Endothelial cell of umbilical vein (primary cell): Measurements from ENCODE around the gene CACTIN. TPM values are rescaled to one million over a fixed set of nuclear protein-coding genes. Genes with fewer than 3 reads are reported as not detected.

ENCODE experiments used
- BruUV-seq: library from RNA; stranded (reverse); fragments of 400-500 nt; replicated peaks from 2 replicates; lab custom pipeline; 2021; lab: Mats Ljungman, UMichigan
- CTCF ChIA-PET: fragments of 300-600, 350-600 bp; sonication (Branson Sonifier 250); formaldehyde crosslinking; loops from one replicate; lab custom pipeline; 2021; ENCODE audit warnings: antibody characterized with exemption, inconsistent platforms; lab: Charles Lee
- POLR2A ChIA-PET: fragments of 300-600, 350-600 bp; sonication (Branson Sonifier 250); formaldehyde crosslinking; loops from one replicate; lab custom pipeline; 2021; ENCODE audit warnings: antibody characterized with exemption, inconsistent platforms; lab: Charles Lee
- DNase-seq: peaks from one replicate; pipeline ENCODE4 v3.0.0-alpha.2; 2011; ENCODE audit warnings: low read depth, low spot score
- FAIRE-seq: peaks from 2 replicates; lab custom pipeline; 2011; peaks lifted over from hg19 to GRCh38; lab: Jason Lieb, UNC
- H2AFZ ChIP-seq: 2 replicates; pipeline ENCODE4 v1.6.0; 2012; ENCODE audit warnings: low read depth, low read length, control low read depth, inconsistent platforms
- H3K27ac ChIP-seq: 2 replicates; pipeline ENCODE4 v1.5.1; 2011; ENCODE audit warnings: low read depth, mild to moderate bottlenecking, control low read depth, low read length, moderate library complexity; ENCODE audit not compliant: insufficient read depth
- H3K27me3 ChIP-seq, 2 experiments: 2 replicates each; pipeline versions ENCODE4 v1.6.0 to v1.6.1; 2011; ENCODE audit warnings: low read length in 2 of 2, mixed read lengths in 1 of 2; ENCODE audit not compliant: control insufficient read depth in 2 of 2, insufficient read depth in 2 of 2
- H3K36me3 ChIP-seq, 2 experiments: 2 replicates in 1 of 2; 3 replicates in 1 of 2; pipeline ENCODE4 v1.5.1; 2011; ENCODE audit warnings: low read length in 2 of 2, mild to moderate bottlenecking in 1 of 2, moderate library complexity in 1 of 2; ENCODE audit not compliant: control insufficient read depth in 2 of 2, insufficient read depth in 2 of 2; ENCODE audit errors: extremely low read depth in 1 of 2
- H3K4me1 ChIP-seq: 3 replicates; pipeline ENCODE4 v1.5.1; 2011; ENCODE audit warnings: mild to moderate bottlenecking, low read length; ENCODE audit not compliant: control insufficient read depth, insufficient read depth; ENCODE audit errors: extremely low read depth
- H3K4me2 ChIP-seq: 2 replicates; pipeline ENCODE4 v1.6.1; 2011; ENCODE audit warnings: low read length, control low read depth, mixed read lengths; ENCODE audit not compliant: insufficient read depth
- H3K4me3 ChIP-seq, 3 experiments: fragments of 200-600 bp in 1 of 3; sonication (generic), shearing (Covaris generic) in 1 of 3; replicated peaks in 1 of 3; 2 replicates each; pipeline ENCODE4 v1.5.1; 2011 to 2016; ENCODE audit warnings: control low read depth in 3 of 3, low read length in 3 of 3, mild to moderate bottlenecking in 2 of 3, inconsistent platforms in 1 of 3, low read depth in 1 of 3, moderate library complexity in 1 of 3; ENCODE audit not compliant: insufficient read depth in 1 of 3
- H3K79me2 ChIP-seq: 2 replicates; pipeline ENCODE4 v1.6.0; 2012; ENCODE audit warnings: low read length, inconsistent platforms; ENCODE audit not compliant: control insufficient read depth, insufficient read depth
- H3K9ac ChIP-seq: replicated peaks from 2 replicates; pipeline ENCODE3; 2011; ENCODE audit warnings: low read length, control low read depth; ENCODE audit not compliant: insufficient read depth; ENCODE audit errors: extremely low read depth
- H3K9me1 ChIP-seq: replicated peaks from 3 replicates; pipeline ENCODE4 v1.6.0; 2011; ENCODE audit warnings: mild to moderate bottlenecking, low read length; ENCODE audit not compliant: control insufficient read depth, insufficient read depth; ENCODE audit errors: extremely low read depth
- H3K9me3 ChIP-seq: replicated peaks from 2 replicates; pipeline ENCODE4 v1.5.1; 2012; ENCODE audit warnings: low read length, inconsistent platforms; ENCODE audit not compliant: control insufficient read depth, insufficient read depth
- H4K20me1 ChIP-seq: replicated peaks from 2 replicates; pipeline ENCODE3; 2011; ENCODE audit warnings: mild to moderate bottlenecking, low read length; ENCODE audit not compliant: control insufficient read depth, insufficient read depth; ENCODE audit errors: extremely low read depth
- EZH2 ChIP-seq: IDR thresholded peaks from 2 replicates; pipeline ENCODE4 v1.6.1; 2012; ENCODE audit warnings: borderline replicate concordance, low read depth, mild to moderate bottlenecking, moderate library complexity, low read length, inconsistent platforms; ENCODE audit not compliant: severe bottlenecking
- GATA2 ChIP-seq: IDR thresholded peaks from 2 replicates; pipeline ENCODE4 v1.7.0; 2011; ENCODE audit warnings: low read depth, mild to moderate bottlenecking, moderate library complexity, mixed read lengths, low read length; ENCODE audit not compliant: insufficient read length, insufficient read depth
- JUN ChIP-seq: IDR thresholded peaks from 2 replicates; pipeline ENCODE4 v1.6.1; 2011; ENCODE audit warnings: borderline replicate concordance, low read depth; ENCODE audit not compliant: insufficient read length, insufficient read depth
- MYC ChIP-seq: IDR thresholded peaks from one replicate; pipeline ENCODE4 v1.6.1; 2011; ENCODE audit warnings: mild to moderate bottlenecking, low read depth, low read length
- POLR2A ChIP-seq: IDR thresholded peaks from 2 replicates; pipeline ENCODE4 v1.6.1; 2012; ENCODE audit warnings: low read depth, mild to moderate bottlenecking, control low read depth, low read length
- dilution Hi-C: fragments of 300-500 bp; cut with MboI; formaldehyde crosslinking; loops from one replicate; pipeline ENCODE4 v1.15.0; 2019; ENCODE audit warnings: low sequenced_read_pairs; ENCODE audit not compliant: extremely low pct_ligation_motif_present
- intact Hi-C: fragments of 100-400 bp; cut with micrococcal nuclease; formaldehyde crosslinking; loops from one replicate; pipeline ENCODE4 v1.10.0; 2022
- polyA plus RNA-seq, 4 experiments: library from polyadenylated mRNA; depleted of rRNA in 3 of 4; stranded (reverse) in 3 of 4; unstranded in 1 of 4; fragments of >200 nt; gene quantifications; 2 replicates each; pipeline versions ENCODE4 v1.2.1 to v1.2.3, GENCODE V29; 2011 to 2012; ENCODE audit warnings: missing spikeins in 1 of 4
- total RNA-seq: library from RNA; stranded (reverse); gene quantifications from 2 replicates; pipeline ENCODE4 v1.2.3, GENCODE V29; 2021
- TF ChIP-seq, protein P1 (sequence below): IDR thresholded peaks from 2 replicates; pipeline ENCODE4 v1.6.1; 2011; ENCODE audit not compliant: insufficient read depth, insufficient read length

Gene CACTIN
- total and polyA plus RNA-seq, 2 donors (not counting 3 experiments of a cell fraction or from before 2014, with no cell fraction given), result 29.7 to 36.1 TPM

DNA sequence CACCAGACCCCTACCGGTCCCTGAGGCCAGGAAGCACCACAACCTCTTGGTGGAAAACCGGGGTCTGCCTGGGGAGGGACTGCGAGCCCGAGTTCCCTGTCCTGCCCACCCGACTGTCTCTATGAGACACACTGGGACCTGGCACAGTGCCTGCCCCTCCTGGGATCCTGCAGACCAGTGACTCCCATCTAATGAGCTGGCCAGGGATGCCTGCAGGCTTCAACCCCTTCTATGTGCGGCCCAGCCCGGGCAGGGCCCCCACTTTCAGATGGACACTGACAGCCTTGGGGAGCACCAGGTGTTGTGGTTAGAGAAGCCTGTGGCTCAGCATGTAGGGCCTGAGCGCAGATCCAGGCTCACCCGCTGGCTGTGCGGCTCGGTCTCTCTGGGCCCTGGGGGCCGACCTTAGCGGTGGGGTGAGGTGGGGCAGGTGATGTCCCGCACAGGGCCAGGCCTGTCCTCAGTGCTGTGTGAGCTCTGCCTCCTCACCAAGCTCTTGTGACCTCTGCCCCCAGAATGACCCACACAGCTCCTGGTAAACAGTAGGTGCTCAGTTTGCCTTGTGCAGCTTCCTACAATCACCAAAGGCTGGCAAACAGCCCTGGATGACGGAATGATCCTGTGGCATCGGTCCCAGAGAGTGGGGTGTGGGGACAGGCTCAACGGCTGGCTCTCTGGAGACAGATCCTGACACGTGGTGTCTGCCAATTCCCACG lies 17.9 kb upstream of the CACTIN start:
- H3K9me1 ChIP-seq, result no peaks in the 10 kb centered on the region
- no peaks in the 10 kb centered on the region for H3K79me2 ChIP-seq
- ChIA-PET POLR2A (no interaction called here), CTCF (interaction anchor here (1.0 kb wide), 1 partner anchor 15 kb away, joined by 3 read pairs; no protein-coding TSS in a partner anchor)
- intact Hi-C loops (no loop called here), dilution Hi-C loops (no loop called here)
- H3K4me1 ChIP-seq, result no peaks in the 10 kb centered on the region
- TF ChIP-seq, protein P1, sequence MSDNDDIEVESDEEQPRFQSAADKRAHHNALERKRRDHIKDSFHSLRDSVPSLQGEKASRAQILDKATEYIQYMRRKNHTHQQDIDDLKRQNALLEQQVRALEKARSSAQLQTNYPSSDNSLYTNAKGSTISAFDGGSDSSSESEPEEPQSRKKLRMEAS, result no peak
- TF ChIP-seq MYC, result no peak
- H3K27ac ChIP-seq, result no peak overlapping the region
- FAIRE-seq, result no peak
- H3K27me3 ChIP-seq, result no peaks in the 10 kb centered on the region
- no peak overlapping the region for H2AFZ ChIP-seq
- no peak overlapping the region for H3K4me3 ChIP-seq
- DNase-seq, result no peak
- H3K36me3 ChIP-seq, result peaks cover 0 to 48% of the 10 kb centered on the region in 2 experiments
- H3K9ac ChIP-seq, result no peak overlapping the region
- H3K9me3 ChIP-seq, result no peaks in the 10 kb centered on the region
- no TSS peak for BruUV-seq
- no peak overlapping the region for H3K4me2 ChIP-seq
- H4K20me1 ChIP-seq, result no peaks in the 10 kb centered on the region

DNA sequence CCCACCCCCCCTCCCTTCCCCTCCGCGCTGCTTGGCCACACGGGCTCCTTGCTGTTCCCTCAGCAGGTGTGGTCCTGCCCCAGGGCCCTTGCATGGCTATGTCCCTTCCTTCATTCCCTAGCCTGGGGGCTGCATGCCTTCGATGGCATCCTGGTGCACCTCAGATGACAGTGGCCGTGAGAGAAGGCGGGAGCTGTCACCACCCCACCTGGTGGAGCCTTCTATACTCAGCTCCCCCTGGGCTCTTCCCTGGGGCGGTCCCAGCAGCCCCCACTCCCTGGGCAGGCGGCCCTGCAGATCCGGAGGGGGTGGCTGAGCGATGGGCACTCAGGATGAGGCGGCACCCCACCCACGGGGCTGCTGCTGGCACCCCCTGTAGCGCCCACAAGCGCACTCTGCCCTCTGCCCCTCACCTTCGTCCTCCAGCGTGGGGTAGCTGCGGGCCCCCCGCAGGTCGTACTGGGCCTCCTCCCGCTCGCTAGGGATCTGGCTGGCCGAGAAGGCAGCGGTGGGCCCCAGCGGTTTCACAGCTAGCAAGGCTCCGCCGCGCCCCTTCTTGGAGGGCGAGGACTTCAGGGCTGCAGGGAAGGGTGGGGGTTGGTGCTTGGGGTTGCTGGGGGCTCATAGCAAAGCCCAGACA lies 17.2 kb upstream of the CACTIN start:
- ChIA-PET POLR2A (no interaction called here), CTCF (interaction anchor here (1.0 kb wide), 1 partner anchor 15 kb away, joined by 3 read pairs; no protein-coding TSS in a partner anchor)
- H4K20me1 ChIP-seq, result no peaks in the 10 kb centered on the region
- DNase-seq (no peak), FAIRE-seq (no peak)
- no peaks in the 10 kb centered on the region for H3K9me3 ChIP-seq
- peaks cover 4 to 50% of the 10 kb centered on the region in 2 experiments for H3K36me3 ChIP-seq
- TF ChIP-seq, protein P1, result no peak
- TF ChIP-seq EZH2 (no peak), JUN (no peak), GATA2 (no peak), POLR2A (no peak)
- H3K9me1 ChIP-seq, result no peaks in the 10 kb centered on the region
- no peak overlapping the region for H3K27ac ChIP-seq
- H3K4me1 ChIP-seq, result no peaks in the 10 kb centered on the region
- no peak overlapping the region for H2AFZ ChIP-seq
- H3K27me3 ChIP-seq, result no peaks in the 10 kb centered on the region
- H3K79me2 ChIP-seq, result no peaks in the 10 kb centered on the region
- no peak overlapping the region for H3K4me3 ChIP-seq
- no peak overlapping the region for H3K4me2 ChIP-seq
- BruUV-seq, result no TSS peak
- intact Hi-C loops, result no loop called here
- dilution Hi-C loops, result no loop called here
- no peak overlapping the region for H3K9ac ChIP-seq
